A673 (cell line): ENCODE results near the gene PDC. TPM values are rescaled to one million over a fixed set of nuclear protein-coding genes. Genes with fewer than 3 reads are reported as not detected.

Source experiments
- total RNA-seq: library from RNA; stranded (reverse); gene quantifications from 2 replicates; pipeline ENCODE4 v1.2.3, GENCODE V29; 2021

Gene PDC
- total RNA-seq, 1 experiment from 2014 or later = not detected

Other genes starting within 250 kb of the PDC start
- gene PRG4, start 164.8 kb downstream of the PDC start, total RNA-seq = 0.13 and 0.30 TPM in 2 replicates
- gene TPR, start 85.9 kb downstream of the PDC start, total RNA-seq = 136 and 137 TPM in 2 replicates
- 21.5 and 23.1 TPM in 2 replicates for gene ODR4, start 85.3 kb downstream of the PDC start, total RNA-seq
- gene PTGS2, start 219.3 kb upstream of the PDC start, total RNA-seq = 4.3 and 5.8 TPM in 2 replicates